Forelimb muscle (tissue), 1 donor: ENCODE measurements around the gene NFKBIL1. TPM values are rescaled to one million over a fixed set of nuclear protein-coding genes. Genes with fewer than 3 reads are reported as not detected.
A peak's percentile ranks its signal among the peaks of the same experiment; 100 is the strongest.
"Not testable (repeated sequence)": the region's sequence is repeated elsewhere in the genome, so short reads cannot be mapped to it uniquely, and the experiment has no call there.

Experiments used
- DNase-seq: peaks from one replicate; pipeline ENCODE4 v3.0.0-alpha.2; 2013; ENCODE audit warnings: low read depth
- polyA plus RNA-seq: library from polyadenylated mRNA; unstranded; fragments of 120-200 nt; gene quantifications from one replicate; pipeline ENCODE4 v1.2.1, GENCODE V29; 2013; ENCODE audit not compliant: insufficient read length

NFKBIL1 gene
- polyA plus RNA-seq, 1 donor: 16.8 TPM

DNA sequence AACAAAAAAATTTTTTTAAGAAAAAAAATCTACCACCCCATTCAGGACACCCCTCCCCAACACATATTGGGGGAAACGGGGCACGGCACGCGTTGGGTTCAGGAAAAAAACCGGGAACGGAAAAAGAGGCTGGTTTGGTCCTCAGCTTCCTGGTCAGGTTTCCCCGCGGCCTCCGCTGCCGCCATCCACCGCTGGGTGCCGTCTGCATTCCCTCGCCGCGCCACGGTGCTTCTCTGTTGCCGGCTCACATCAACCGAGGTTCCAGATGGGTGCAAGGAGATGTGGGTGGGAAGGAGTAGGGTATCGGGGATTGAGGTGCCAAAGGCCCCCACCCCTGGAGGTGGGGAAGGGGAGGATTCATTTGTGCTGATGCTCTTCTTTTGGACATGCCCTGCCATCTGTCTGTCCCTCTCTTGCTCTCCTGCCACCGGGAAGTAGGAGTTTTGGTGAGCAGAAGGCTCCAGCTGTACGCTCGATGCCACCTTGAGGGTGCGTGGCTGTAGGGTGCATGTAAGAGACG is 12.8 kb upstream of the NFKBIL1 start:
- no peak for DNase-seq

DNA sequence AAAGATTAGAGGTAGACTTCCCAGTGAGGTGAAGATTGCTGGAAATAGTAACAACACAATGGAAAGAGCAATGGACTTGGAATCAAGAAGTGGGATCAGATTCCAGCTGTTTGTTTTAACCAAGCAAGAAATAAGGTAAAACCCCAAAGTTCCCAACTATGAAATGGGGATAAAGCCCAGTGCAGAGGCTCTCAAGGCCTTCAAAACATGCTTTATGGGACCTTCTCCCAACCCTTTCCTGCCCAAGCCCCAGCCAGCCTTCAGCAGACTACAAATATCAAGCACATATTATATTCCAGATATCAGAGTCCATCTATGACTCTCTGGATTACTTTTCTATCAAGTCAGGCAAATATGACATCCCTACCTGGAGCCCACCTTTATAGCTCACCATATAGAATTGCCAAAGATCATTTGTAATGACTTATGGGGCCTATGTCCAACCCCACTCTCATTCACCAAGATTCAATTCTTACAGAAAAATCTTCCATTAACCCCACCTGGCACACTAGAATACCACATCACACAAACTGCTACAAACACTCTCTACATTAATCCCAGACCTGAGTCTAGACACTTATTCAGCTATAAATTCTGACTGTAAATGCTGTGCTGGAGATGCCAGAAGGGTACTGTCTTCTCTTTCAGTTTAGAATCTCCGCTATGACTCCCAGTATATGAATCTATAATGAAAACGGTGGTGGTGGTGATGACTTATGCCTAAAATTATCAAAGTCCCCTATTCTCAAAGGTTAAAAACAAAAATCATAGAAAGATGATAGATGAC is 11.7 kb upstream of the NFKBIL1 start:
- DNase-seq: no peak

DNA sequence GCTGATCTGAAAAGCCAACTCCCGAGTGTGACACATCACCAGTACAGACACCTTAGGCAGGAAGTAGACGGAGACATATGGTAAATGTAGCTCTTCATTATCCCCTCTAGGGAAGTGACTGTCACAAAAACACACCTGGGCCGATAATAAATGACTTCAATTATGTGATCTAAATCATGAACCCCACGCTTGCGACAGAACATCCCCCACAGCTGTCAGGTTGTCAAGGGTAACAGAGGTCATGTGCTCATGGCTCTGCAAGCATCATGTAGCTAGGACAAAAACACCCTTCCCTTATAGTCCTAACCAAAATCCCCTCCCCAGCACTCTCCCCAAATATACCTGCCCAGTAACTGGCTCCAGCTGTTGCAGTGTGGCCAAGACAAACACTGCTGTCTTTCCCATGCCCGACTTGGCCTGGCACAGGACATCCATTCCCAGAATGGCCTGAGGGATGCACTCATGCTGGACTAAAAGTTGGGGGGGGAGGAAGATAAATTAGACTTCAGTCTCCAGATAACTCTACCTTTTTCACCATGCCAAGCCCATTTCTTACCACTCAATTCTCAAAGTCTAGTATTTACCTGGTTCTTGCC is 8.5 kb upstream of the NFKBIL1 start:
- DNase-seq: no peak

- DNase-seq: no peak
Measured at GRCh38 chr6:31540640-31541039, 6.8 kb upstream of the NFKBIL1 start.

DNA sequence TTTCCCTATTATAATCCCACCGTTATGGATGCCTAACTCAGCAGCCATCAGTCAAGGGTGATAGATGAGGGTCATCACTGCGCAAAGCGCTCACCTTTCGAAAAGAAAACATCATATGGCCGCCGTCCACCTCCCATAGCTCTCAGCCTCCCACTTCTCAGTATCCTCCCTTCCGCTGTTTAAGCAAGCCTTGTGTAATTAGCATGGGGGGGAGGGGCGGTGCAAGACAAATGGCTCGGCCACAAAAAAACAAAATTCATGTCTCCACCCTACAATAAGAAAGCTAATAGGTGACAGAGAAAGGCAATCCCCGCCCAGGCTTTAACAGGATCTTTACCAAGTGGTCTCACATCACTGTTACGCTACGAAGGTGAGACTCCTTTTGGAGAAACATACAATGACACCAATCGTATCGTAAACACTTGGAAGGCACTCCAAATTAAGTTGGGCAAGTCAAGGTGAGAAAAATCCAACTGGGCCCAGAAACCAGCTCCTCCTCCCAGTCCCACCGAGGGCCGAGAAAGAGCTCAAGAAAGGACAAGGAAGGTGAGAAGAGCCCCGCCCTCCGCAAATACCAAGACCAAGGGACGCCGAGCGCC is 6.2 kb upstream of the NFKBIL1 start:
- DNase-seq: no peak

DNA sequence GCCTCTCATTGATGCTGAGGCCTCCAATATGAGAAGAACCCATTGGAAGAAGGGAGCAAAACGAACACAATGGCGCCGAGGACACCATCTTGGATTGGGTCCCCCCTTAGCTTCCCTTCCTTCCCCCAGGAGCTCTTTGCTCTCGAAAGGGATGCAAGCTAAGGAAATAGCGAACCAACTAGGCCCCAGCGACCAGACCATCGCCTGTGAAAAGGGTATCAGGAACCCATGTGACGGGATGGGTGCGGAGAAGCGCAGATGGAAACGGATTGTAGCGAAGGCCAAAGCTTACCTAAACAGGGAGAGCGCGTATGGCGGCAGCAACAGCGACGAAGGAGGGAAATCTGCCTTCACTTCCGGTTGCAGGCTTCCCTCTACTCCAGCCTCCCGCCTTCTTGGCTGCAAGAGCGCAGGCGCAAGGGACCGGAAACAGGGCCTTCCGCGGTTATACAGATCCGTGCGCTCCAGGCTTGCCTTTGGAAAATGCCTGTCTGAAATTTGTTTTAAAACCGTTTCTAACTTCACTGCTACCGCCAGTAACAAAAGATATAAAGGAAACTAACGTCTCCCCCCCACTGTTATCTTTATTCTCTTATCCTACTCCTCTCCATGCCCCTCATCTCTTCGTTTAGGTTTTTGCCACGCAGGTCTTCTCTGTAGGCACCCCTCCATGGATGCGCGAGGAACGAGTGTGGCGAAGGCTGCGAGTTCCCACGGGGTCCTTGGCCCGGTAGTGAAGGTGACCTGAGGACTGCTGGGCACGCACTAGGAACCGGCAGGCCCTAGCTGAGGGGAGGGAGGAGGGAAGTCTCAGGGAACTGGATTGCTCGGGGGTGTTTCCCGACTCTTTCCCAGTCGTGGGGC is 5.5 kb upstream of the NFKBIL1 start, which contains the start of gene DDX39B:
DDX39B (minus strand) TSS at position 346 of the 864 bp plus-strand sequence. CDS start 1,471 bp downstream, outside the sequence.
- DNase-seq: peak; percentile 96

DNA sequence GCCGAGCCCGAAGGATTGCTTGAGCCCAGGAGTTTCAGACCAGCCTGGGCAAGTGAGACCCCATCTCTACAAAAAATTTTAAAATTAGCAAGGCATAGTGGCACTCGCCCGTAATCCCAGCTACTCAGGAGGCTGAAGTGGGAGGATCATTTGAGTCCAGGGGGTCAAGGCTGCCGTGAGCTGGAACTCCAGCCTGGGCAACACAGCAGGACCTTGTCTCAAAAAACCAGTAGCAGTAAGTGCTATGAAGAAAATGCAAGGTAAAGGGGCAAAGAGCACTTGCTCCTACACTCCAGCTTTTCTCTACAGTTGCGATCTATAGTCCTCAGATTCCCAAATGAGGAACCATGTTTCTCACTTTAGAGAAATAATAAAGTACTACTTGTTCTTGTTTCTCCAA is 3.8 kb upstream of the NFKBIL1 start:
- no peak for DNase-seq

DNA sequence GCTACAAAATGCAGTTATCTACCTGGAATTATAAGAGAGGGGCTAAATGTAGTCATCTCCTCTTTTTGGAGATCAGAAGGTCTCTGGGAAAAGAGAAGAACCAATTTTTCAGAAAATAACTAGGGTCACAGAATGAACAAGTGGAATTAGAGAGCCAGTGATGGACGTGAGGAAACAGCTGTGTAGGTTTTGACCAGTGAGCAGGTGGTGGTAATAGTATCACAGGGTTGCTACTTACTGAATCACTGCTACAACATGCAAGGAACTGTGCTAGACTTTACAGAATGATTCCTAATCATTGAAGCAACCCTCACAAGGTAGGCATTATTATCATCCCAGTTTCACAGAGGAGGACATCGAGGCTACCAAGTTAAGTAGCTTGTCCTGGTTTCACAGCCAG is 2.7 kb upstream of the NFKBIL1 start:
- DNase-seq: no peak

- no peak for DNase-seq
Measured at GRCh38 chr6:31545291-31545690, 2.1 kb upstream of the NFKBIL1 start.

- no peak for DNase-seq
Measured at GRCh38 chr6:31546339-31546957, 960 bp upstream of the NFKBIL1 start, which contains the start of gene ATP6V1G2. Gene ATP6V1G2, minus strand, starts transcription at chr6:31546608. Its CDS starts 49 bp downstream, at chr6:31546559.

- DNase-seq: no peak
Measured at GRCh38 chr6:31547727-31548543, 527 bp downstream of the NFKBIL1 start.

DNA sequence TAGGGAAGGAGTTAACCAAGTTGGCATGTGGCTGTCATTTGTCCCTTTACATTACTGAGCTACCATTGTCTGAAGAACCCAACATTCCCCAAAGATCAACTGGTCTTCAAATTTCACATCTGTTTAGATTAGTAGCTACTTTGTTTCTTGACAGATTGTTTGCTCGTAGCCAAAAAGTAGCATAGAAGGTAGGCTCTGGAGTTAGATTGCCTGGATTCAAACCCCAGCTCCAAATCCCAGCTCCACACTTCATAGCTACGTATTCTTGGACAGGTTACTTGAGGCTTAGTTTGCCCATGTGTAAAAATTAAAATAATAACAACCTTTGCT is 1.1 kb downstream of the NFKBIL1 start:
- DNase-seq: no peak

- not testable (repeated sequence) for DNase-seq
Measured at GRCh38 chr6:31551371-31551770, 4.0 kb downstream of the NFKBIL1 start.

- no peak for DNase-seq
Measured at GRCh38 chr6:31556307-31556706, 8.9 kb downstream of the NFKBIL1 start.

DNA sequence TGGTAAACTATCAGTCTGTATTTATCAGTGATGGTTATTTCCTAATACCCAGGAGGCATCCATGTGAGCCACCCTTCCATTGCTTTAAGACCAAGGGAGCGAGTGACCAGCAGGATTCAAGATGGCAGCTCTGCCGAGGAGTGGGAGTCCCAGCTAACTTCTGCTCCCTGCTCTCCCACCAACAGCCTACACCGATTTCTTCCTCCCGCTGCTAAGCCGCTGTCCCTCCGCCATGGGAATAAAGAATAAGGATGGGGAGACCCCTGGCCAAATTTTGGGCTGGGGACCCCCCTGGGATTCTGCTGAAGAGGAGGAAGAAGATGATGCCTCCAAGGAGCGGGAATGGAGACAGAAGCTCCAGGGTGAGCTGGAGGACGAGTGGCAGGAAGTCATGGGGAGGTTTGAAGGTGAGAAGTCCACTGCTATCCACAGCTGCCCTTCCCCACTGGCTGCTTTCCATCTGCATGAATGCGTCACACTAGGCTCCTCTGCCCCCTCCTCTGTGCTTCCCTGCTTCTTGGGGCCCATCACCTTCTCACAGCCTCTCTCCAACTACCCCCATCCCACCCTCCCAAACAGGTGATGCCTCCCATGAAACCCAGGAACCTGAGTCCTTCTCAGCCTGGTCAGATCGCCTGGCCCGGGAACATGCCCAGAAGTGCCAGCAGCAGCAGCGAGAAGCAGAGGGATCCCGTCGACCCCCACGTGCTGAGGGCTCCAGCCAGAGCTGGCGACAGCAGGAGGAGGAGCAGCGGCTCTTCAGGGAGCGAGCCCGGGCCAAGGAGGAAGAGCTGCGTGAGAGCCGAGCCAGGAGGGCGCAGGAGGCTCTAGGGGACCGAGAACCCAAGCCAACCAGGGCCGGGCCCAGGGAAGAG is 10.3 kb downstream of the NFKBIL1 start:
- DNase-seq: no peak

DNA sequence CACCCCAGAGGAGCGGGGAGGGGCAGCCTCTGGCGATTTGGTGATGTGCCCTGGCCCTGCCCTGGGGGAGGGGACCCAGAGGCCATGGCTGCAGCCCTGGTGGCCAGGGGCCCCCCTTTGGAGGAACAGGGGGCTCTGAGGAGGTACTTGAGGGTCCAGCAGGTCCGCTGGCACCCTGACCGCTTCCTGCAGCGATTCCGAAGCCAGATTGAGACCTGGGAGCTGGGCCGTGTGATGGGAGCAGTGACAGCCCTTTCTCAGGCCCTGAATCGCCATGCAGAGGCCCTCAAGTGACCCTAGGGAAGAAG is 10.9 kb downstream of the NFKBIL1 start:
- no peak for DNase-seq

- no peak for DNase-seq
Measured at GRCh38 chr6:31558631-31559500, 11.5 kb downstream of the NFKBIL1 start.

DNA sequence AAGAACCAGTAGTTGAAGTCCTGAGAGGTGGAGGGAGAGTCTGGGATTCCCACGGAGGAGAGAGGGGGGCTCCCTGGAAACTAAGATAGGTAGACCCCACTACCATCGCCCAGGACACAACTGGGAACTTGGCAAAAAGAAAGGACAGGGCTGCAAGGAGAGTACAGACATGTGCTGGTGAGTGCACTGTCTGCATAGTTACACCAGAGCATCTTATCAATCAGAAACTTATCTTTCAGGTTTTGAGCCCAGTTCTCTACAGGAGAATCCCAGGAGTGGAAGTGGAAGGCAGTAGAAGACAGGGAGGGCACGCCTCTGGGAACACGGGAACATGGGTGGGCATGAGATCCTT is 12.2 kb downstream of the NFKBIL1 start:
- DNase-seq: no peak
